Stimulated activated CD4-positive, alpha-beta T cell treated with anti-CD3 and anti-CD28 coated beads, Interleukin-1b, Interleukin-23, amount 100 ng/mL, for 4 hours (primary cell): ENCODE measurements around the gene NPFF.

ENCODE experiments used
- DNase-seq, 2 donors: peaks; one replicate each; pipeline ENCODE4 v3.0.0-alpha.2; 2020; ENCODE audit warnings: low read depth in 2 of 2

The NPFF gene

DNA sequence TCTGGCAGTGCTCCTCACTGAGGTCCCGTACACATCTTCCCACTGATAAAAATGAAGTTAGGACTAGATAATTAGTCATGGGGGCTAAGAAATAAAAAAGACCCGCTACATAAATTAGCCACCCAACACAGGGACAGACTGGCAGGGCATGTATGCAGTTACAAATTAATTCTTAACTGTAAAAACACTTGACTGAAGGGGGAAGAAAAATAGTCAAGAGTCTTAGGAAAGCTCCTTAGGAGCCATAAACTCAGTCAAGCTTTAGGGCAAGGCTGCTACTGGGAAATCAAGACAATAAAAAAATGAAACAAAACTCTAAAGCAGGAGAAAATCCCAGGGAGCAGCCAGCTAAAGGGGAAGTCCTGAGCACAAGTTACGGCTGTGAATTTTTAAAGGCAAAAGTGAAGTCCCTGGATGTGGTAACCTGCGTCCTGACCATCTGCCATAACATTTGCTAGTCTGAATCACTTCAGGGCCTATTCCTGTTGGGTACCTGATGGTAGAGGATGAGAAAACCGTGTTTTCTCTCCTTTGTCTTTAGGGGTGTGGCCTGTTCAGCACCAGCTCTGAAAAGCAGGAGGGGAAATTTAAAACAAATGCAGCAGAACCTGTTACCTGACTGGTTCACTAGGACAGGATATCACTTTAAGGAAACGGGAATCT is 7.5 kb upstream of the NPFF start:
- no peak for DNase-seq

DNA sequence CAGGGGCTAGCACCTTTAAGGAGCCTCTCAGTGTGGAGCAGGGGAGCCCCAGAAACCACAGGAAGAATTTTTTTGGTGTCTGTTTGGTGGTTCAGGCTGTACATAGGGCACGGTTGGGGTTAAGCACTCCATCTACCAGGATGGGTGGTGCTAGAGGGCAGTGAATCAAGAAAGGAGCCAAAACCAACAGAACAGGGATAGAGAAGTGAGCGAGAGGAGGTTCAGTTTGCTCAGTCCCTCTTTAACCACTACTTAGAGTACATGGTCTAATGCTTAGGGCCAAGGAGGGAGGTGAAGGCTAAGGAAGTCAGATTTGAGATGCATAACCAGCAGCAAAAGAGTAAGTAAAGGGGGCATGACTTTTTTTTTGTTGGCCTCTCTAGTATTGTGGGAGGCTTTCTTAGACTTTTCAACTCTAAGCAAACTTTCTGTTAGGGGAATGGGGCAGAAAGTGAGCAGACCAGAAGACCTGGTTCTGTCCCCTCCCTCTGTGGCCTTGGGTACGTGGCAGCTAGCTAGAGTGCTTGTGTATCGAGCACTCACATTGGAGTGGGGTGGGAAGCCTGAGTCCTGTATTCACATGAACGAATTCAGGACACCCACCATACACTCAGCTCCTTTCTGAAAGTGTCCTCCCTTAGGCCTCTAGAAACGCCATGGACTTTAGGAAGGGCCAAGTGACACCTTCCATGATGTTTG is 6.6 kb upstream of the NPFF start:
- DNase-seq = no peak

DNA sequence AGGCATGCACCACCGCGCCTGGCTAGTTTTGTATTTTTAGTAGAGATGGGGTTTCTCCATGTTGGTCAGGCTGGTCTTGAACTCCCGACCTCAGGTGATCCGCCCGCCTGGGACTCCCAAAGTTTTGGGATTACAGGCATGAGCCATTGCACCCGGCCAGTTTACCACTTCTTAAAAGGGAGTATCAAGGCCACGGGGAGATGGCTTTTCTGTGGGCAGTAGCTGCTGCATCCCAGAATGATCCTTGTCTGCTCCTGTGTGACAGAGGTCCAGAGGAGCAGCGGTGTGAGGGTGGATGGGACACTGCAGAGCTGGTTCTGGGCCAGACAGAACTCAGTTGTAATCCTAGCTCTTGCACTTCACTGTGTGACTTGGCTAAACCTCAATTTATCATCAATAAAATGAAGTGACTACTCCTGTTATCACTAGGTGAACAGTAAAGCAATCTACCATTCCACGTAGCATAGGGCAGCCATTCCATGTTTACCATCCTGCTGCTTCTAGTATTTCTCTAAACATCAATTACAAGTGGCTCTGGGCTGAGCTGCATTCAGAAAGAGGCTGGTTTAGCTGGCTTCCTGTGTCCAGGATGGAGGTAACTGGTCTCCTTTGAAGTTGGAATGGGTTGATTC is 3.0 kb upstream of the NPFF start:
- no peak for DNase-seq

DNA sequence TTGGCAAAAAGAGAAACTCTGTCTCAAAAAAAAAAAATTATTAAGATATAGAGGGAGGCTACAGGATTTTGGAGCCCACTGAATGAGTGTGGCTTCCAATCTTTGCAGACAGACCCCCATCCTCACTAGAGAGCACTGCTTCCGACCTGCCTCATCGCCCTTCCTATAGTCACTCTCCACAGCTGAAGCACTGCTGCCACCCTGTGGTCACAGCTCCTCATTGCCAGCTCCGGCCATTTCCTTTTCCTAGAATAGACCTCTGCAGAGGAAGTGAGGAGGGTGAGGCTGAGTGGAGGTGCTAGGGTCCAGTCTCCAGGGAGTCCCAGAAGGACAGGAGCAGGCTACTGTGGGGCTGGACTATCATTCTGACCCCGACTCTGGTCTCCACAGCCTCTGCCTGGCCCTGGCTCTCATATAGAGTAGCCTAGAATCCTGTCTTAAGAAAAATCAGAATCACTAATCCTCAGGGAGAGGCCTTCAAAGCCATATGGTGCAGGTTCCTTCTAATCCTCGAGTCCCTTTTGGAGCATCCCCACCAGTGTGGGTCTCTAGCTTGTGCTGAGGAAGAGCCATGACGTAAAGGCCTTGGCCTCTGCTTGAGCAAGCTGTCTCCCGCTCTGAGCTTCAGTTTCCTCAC is 1.4 kb upstream of the NPFF start:
- DNase-seq = peak; percentile 75 to 80

DNA sequence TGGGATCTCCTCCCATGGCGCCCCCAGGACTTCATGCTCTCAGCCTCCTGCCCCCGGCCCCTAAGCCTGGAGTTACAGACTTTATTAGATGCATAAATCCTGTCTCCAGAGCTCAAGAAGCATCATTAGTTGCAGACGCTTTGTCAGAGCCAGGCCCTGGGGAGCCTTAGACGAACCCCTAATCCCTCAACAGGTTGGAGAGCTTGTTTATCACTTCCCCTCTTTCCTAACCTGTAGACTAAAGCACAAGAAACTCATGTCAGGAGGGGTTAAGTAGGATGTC is 260 bp upstream of the NPFF start:
- DNase-seq = no peak

DNA sequence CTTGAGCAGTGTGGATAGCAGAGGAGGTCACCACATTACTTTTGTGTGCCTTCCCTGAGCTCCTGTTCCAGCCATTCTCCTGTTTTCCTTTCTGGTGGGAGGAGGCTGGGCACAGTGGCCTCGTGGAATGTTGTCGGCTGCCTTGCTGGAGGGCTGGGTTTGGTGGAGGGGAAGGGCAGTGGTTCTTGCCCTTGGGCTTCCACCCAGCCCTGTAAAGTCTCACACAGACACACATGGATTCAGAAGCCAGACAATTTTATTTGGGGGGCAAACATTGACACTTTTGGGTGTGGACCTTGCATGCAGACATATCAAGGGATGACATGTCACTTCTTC is 866 bp downstream of the NPFF start:
- DNase-seq = no peak

DNA sequence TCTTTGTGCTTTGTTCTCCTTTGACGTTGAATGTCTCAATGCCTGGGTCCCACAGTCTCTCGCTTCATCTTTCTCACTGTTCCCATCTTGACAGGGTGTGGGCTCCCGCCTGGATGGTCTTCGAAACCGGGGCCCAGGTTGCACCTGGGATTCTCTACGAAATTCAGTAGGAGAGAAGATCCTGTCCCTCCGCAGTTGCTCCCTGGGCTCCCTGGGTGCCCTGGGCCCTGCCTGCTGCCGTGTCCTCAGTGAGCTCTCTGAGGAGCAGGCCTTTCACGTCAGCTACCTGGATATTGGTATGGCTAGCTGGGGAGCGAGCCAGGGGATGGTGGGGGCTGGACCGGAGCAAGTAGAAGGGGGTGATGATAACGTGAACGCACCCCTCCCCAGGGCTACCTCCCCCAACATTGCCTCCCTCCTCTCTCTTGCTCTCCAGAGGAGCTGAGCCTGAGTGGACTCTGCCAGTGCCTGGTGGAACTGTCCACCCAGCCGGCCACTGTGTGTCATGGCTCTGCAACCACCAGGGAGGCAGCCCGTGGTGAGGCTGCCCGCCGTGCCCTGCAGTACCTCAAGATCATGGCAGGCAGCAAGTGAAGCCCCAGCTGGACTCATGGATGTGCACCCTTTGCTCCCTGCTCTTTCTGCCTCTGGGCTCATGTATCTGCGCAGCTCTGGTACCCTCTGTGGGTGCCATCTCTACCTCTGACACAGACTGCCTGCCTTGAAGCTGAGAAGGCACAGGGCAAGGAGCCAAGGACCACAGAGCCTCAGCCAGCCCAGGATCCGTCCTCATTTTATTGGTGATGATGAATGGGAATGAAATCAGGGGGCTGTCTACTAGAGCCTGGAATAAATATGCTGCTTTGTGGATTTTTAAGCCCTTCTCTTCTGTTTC is 1.5 kb downstream of the NPFF start:
- DNase-seq = no peak

DNA sequence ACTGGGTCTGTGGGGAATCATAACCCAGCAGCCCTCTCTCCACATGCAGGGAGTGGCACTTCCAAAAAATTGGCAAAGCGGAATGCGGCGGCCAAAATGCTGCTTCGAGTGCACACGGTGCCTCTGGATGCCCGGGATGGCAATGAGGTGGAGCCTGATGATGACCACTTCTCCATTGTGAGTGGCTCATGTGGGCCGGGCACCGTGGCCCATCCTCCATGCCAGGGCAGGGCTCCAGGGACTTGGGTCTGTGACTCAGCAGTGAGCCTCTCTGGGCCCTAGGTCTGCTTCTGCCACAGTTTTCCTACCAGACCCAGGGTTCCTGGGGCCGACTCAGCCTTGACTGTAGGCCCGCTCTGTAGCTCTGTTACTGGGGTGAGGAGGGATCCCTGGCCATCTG is 2.2 kb downstream of the NPFF start:
- DNase-seq = no peak

DNA sequence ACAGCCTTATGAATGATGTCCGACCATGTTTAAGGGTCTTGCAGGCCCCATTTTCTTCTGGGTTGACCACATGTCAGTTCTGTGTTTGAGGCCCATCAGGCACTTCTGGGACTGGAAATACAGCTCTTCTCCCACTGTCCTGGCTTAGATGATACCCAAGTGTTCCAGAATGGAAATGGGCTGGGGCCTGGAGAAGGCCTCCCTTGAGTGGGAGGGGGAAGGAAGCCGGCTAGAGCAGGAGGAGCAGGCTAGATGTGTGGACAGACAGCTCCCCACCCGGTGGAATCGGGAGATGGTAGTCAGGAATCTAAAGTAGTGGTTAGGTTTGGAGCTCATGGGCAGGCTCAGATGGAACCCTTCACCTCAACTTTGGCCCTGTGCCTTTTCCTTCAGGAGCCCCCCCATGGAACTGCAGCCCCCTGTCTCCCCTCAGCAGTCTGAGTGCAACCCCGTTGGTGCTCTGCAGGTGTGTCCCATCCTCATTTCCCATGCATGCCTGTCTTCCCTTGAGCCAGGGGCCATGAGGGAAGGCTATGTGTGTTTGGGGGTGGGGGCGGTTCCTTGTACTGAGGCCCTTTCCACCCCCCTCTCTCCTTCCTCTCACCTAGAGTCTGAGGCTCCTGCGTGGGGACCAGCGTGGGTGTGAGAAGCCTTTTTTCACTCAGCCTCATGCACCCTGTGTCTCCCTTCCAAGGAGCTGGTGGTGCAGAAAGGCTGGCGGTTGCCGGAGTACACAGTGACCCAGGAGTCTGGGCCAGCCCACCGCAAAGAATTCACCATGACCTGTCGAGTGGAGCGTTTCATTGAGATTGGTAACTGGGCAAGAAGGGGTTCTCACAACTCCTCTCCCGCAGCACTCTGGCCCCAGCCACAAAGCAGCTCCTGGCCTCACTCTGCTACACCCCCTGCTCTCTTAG is 3.0 kb downstream of the NPFF start:
- DNase-seq = no peak

DNA sequence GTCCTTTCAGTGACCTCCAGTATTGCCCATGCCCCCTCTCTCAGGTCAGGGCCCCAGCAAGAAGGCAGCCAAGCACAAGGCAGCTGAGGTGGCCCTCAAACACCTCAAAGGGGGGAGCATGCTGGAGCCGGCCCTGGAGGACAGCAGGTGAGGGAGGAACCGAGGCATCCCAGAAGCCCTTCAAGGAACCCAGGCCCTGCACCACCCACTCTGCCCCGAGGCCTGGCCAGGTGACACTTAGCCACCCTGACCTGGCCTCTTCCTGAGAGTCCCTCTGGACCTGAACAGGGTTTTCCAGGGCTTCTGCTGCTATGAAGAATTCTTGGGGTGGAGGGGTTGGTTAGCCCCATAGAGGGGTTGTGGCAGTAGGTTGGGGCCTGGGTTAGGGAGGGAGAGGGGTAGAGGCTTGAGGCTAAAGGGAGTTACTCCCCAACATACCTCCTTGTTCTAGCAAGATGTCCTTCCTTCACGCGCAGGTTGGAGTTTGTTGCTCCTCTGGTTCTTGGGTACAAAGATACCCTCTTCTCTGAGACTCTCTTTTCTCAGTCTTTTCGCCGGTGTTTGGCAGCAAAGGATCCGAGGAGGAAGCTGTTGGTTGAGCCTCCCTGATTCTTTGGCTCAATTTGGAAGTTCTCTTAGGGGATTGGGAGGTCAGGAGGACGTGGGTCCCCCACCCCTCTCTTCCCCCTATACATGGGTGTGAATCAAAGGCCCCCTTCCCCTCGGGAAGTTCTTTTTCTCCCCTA is 4.1 kb downstream of the NPFF start:
- no peak for DNase-seq

DNA sequence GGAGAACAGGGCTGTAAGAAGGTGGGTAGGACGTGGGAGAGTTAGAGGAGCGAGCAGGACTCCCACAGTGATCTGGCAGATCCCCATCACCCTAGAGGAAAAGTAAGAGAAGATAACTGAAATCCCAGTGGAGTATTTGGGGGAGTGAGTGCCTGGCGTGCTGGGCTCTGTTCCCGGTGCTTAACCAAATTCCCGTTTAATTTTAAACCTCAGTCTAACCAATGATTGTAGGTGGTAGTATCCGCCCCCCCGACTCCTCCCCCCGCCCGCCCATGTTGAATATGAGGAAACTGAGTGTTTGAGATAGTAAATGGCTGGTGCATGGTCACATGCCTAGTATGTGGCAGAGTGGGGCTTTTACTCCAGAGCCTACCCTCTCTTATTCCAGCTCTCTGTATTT is 5.0 kb downstream of the NPFF start:
- DNase-seq = no peak

DNA sequence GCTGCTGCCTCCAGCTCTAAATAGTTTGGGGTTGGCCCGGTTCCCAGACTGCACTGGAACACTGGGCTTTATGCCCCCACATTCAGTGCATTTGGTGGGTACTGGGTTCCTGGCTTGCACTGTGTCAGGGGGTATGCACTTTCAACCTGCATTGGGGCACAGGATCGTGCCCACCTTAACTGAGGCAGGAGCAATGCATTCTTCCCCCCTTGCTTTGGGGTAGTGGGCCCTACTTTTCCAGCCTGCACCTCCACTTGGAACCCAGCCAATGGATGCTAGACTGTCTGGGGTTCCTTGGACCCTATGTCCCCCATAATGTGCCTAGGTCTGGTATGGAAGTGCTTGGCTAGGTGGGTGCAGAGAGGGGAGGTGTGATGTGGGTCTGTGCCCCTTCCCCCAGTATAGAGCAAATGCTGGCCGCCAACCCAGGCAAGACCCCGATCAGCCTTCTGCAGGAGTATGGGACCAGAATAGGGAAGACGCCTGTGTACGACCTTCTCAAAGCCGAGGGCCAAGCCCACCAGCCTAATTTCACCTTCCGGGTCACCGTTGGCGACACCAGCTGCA is 5.6 kb downstream of the NPFF start:
- no peak for DNase-seq

DNA sequence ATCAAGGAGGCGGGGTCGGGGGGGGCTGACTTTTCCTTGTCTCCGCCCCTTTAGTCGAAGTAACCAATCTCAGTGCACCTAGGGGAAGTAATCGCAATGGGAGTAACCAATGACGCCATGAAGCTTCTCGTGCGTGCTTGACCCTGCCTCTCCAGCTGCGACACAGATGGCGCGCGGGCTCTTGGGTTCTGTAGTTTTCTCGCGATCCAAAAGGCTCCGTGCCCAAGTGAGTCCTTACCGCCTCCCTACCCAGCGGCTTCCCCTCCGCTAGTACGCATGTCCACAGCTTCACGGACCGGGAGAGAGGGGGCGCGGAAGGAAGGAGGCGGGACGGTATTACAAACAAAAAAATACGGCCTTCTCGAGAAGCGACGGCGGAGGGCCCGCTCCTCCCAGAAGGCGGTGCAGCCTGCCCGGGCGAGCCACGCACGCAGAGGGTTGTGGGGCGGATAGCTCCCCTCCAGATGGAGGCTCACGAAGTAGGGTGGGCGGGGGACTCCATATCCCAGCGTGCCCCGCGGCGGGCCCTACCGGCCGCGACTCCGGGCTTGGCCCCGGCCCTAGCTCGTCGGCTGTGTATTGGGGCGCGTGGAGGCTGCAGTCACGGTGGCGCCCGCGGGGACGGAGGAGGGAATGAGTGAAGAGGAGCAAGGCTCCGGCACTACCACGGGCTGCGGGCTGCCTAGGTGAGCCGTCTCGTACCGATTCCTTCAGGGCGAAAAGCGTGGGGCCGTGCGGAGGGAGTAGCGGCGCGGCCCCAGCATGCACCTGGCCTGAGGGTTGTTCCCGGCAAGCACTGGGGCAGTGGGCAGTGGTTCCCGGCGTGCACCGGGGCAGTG is 6.3 kb downstream of the NPFF start, which contains the start of gene TARBP2:
TARBP2 (plus strand) TSS at position 508 of the 839 bp plus-strand sequence; CDS start at position 634, 126 bp downstream.
- peak; percentile 95 to 97 for DNase-seq

DNA sequence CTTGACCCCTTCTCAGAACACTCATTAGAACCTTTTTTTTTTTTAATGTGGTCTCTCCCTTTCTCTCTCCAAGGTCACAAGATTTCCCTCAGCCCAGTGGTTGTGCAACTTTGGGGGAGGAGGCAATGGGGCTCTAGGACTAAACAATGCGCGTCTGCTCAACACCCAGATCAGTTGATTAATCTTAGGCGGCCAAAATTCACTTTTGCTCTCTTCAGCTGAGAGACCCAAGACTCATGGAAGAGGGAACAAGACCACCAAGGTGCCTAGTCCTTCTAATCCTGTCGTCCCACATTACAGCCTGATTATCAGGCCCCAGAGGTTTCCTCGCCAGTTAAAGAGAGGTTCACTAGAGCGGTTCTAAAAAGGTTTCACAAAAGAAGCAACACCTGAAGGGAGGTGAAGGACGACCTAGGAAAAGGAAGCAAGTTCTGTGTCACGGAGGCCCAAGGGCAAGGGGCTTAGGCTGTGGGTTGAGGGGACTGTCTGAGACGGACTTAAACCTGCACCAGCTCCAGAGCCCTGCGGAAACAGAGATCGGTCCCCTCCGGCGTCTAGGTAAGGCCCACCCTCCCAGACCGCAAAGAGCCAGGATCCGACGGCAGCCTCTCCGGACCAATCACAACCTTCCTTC is 7.0 kb downstream of the NPFF start:
- DNase-seq = no peak

DNA sequence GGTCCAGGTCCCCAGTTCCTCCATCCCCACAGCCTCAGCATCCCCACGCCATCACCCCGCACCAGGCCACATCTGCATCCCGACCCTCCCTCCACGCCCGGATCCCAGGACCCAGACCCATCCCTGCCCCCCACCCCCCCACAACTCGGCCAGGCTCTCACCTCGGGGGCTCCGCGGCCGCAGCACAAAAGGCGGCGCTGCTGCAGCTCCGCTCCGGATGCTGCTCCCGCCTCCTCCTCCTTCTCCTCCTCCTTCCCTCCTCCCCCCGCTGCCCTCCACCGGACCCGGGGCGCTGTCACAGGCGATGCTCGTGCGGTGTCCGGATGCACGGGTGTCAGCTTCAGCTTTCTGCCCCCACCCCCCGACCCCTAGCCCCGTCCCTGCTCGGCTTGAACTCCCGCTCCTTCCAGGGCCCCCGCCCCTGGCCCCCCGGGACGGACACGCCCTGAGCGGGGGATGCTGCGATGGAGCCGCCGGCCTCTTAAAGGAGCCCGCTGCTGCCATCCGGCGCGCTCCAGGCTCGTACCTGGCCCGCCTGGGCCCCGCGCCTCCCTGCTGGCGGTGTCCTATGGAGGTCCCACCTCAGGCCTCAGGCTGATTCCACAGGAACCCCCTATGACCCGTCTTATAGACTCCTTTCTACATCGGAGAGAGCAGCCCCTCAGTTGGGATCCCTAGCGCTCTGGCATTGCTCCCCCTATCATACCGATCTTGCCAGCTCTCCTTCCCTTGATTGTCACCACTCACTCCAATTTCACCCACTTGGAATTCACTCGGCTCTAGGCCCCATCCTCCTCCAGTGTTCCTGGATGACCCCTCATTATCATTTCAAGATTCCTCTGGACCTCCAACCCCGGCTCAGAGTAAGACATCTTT is 7.8 kb downstream of the NPFF start, which contains the start of gene MAP3K12:
MAP3K12 (minus strand) TSS at position 193 of the 876 bp plus-strand sequence. CDS start 12,067 bp downstream, outside the sequence.
- peak; percentile 25 to 51 for DNase-seq

DNA sequence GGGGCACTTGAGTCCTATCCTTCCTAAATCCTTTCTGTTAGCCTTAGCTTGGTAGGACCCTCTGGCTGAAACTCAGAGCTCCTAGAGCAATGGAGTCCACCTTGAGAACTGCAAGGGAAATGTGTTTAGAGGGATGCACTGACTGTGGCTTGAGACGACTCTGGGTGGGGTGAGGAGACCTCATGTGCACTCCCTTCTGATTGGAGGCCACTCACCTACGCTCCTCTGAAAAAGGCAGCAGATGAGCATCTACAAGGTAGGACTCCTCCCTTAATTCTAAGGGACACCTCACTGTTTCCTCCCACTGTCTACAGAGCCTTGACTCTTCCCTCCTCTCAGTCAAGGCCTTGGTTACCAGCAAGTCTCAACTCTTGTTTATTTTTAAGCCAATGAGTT is 9.1 kb downstream of the NPFF start:
- DNase-seq = no peak

DNA sequence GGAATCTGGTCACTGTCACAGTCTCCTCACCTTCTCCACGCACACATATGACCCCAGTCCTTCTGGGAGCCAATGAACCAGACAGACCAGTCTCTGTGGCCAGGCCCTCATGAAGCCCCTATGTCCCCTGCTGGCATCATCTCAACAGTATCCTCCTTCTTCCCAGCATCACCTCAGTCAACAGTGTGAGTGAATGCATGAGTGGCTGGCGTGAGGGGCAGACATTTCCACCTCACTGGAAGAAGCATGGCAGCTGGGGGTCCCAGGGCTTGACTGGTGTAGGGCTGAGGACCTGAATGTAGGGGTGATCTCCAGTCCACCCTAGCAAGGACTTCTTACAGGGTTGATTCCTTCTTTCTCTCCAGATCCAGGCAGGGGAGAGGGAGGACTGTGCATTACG is 9.8 kb downstream of the NPFF start:
- DNase-seq = no peak

DNA sequence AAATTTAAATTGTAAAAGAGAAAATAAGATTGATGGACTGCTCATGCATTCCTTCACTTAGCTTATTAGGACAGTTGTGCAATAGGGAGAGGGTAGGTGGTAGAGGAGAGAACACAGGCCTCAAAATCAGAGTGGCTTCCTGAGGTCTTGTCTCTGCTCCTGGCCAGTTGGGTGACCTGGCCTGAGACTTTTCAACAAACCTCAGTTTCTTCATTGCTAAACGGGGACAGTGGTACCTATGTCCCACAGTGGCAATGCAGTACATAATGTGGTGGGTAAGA is 10.6 kb downstream of the NPFF start:
- no peak for DNase-seq
